Globus pallidus (tissue), 1 donor: ENCODE measurements around the gene SLC26A9.

Source experiments
- DNase-seq: peaks from one replicate; pipeline ENCODE4 v3.0.0-alpha.2; 2015; ENCODE audit warnings: low spot score

Gene SLC26A9

DNA sequence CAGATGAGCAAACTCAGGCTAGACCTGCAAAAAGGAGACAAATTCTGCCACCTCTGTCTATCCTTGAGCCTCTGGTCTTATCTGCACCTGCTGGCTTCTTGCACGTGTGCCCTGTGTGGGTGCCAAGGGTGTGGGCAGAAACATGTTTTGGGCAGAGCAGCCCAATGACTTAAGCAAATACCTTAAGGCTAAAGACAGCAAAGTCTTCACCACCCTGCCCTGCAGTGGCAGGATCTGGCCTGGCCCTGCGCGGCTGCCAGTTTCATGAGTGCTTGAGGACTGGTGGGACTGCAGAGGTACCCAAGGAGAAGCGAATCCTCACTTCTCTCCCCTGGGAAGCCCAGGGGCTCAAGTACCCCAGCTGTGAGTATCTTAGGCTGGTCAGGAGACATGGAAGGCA is 3.8 kb upstream of the SLC26A9 start:
- DNase-seq: no peak

DNA sequence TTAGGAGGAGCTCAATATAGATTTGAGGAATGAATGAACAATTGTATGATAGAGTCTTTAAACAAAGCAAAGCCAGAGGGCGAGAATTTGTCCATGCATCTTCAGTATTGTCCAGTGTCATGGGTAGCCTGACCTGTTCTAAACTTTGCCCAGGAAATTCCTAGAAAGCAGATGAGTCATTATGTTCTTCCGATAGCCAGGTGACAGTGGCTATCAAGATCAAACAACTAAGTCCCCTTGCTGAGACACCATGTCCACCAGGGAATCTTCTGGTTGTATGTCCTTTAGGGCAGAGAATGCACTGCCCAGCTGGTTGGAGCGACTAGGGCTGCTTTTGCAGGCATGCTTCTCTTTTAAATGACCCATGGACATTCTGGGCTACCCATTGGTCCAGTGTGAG is 1.8 kb upstream of the SLC26A9 start:
- no peak for DNase-seq

DNA sequence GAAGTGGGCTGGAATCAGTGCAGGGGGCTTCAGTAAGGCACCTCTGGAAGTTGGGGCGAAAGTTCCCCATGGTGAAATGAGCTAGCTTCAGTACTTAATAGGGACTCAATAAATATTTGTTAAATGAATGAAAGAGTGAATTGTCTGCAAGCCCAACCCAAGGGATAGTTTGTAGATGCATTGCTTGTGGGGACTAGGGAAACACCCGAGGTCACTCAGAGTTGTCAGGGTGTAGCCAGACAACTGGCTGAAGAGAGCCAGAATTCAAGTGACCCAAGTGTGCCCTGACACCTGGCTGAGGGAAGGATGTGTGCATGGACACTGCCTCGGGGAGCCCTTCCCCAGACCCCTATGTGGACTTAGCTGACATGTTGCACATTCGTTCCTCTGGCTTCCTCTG is 1.3 kb upstream of the SLC26A9 start:
- DNase-seq: no peak

- DNase-seq: no peak
Measured at GRCh38 chr1:205942631-205943159, 561 bp downstream of the SLC26A9 start.

GRCh38 chr1:205940710-205941109 is 2.5 kb downstream of the SLC26A9 start:
- no peak for DNase-seq

GRCh38 chr1:205939690-205940330 is 3.4 kb downstream of the SLC26A9 start:
- DNase-seq: no peak

DNA sequence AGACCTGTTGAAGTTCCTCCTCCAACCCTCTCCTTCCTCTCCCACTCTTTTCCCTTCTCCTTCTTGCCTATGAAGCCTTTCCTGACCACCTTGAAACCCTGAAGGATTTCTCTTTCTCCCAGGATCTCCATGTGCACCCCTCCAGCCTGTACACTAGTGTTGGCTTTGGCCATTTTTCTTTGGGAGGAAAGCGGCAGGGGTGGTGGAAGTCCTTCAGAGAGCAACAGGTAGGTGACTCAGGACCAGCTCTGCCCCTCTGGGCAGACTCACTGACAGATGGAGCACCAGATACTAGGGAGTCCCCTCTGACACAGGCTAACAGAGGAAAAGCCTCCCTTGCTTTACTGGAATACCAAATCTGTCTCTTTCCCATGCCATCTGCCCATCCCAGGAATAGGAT is 4.6 kb downstream of the SLC26A9 start:
- DNase-seq: no peak

- no peak for DNase-seq
Measured at GRCh38 chr1:205936846-205937586, 6.2 kb downstream of the SLC26A9 start.

GRCh38 chr1:205936311-205936710 is 6.9 kb downstream of the SLC26A9 start:
- DNase-seq: no peak

GRCh38 chr1:205935869-205936268 is 7.4 kb downstream of the SLC26A9 start:
- DNase-seq: no peak

GRCh38 chr1:205934788-205935187 is 8.5 kb downstream of the SLC26A9 start:
- no peak for DNase-seq

GRCh38 chr1:205933671-205934618 is 9.3 kb downstream of the SLC26A9 start:
- peak; percentile 77 for DNase-seq

GRCh38 chr1:205932776-205933175 is 10.5 kb downstream of the SLC26A9 start:
- no peak for DNase-seq

DNA sequence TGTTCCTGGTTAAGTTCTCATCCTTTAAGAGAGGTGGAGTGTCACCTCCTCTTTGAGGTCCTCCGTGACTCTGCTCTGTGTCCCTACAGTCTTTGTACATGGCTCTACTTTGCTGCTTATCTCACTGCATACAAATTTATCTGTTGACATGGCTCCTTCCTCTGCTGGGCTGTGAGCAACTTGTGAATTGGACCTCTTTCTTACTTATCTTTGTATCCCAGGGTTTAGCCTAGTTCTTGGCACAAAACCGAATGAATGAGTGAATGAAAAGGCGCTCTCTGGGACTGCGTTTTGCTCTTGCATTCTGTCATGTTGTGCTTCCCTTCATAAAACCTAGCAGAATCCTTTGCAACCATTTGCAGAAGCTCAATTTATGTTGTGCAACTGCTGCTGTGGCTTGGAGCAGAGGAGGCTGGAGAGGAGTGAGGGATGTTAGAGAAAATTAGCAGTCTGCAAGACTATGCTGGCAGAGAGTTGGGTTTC is 12.4 kb downstream of the SLC26A9 start:
- no peak for DNase-seq

GRCh38 chr1:205930195-205930577 is 13.1 kb downstream of the SLC26A9 start:
- DNase-seq: no peak

GRCh38 chr1:205929496-205930194 is 13.6 kb downstream of the SLC26A9 start:
- no peak for DNase-seq

GRCh38 chr1:205928317-205928716 is 14.9 kb downstream of the SLC26A9 start:
- peak; percentile 98 for DNase-seq

- no peak for DNase-seq
Measured at GRCh38 chr1:205927676-205928075, 15.6 kb downstream of the SLC26A9 start.

DNA sequence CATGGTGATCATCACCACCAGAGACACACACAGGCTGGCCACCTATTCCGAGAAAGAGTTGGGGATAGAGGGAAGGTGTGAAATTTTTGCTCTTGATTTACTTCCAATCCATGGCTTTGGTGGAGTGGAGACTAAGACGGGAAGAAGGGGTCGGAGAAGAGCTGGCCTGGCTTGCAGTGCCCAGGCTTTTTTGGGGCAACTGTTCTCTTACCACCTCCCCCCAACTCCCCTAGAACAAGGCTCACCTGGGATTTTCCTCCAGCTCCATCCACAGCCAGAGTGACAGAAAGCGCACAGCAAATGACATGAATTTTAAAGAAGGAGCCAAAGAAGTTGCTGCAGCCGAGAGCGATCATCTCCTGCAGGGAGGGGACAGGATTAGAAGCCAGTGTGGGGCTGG is 16.0 kb downstream of the SLC26A9 start:
- DNase-seq: no peak

GRCh38 chr1:205926636-205927035 is 16.6 kb downstream of the SLC26A9 start:
- no peak for DNase-seq

DNA sequence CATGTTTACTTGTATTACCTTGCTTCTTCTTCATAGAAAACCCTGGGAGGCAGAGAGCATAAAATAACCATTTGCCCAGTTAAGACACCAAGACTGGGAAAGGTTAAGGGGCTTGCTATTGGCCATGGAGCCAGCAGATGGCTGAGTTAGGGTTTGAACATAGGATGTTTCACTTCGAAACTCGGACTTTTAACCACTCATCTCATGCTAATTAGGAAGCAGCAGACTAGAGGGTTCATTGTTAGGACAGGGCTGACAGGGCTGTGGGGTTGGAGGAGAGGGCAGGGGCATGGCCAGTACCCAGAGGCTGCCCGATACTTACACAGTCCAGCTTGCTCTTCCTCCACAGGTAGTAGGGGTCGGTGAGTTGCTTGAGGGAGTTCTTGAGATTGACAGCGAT is 17.0 kb downstream of the SLC26A9 start:
- peak; percentile 74 for DNase-seq

- no peak for DNase-seq
Measured at GRCh38 chr1:205925736-205926135, 17.5 kb downstream of the SLC26A9 start.
